ENCODE data around the gene FSTL5.

GRCh38 chr4:161546902-161547301, 616.9 kb downstream of the FSTL5 start:
- TF ChIP-seq CTCF (conservative IDR thresholded peaks at IDR 0.05) (no peak), EZH2 (IDR thresholded peaks at IDR 0.05; ENCODE audit: low read depth) (no peak)
